Activated T-cell treated with anti-CD3 and anti-CD28 coated beads, Interleukin-2, amount 50 U/mL, for 1 hour (primary cell): ENCODE data around the gene RDH13.
"Not testable (repeated sequence)": the region's sequence is repeated elsewhere in the genome, so short reads cannot be mapped to it uniquely, and the experiment has no call there.

ENCODE experiments used
- DNase-seq: peaks from one replicate; pipeline ENCODE4 v3.0.0-alpha.2; 2020

Gene RDH13, protein sequence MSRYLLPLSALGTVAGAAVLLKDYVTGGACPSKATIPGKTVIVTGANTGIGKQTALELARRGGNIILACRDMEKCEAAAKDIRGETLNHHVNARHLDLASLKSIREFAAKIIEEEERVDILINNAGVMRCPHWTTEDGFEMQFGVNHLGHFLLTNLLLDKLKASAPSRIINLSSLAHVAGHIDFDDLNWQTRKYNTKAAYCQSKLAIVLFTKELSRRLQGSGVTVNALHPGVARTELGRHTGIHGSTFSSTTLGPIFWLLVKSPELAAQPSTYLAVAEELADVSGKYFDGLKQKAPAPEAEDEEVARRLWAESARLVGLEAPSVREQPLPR

DNA sequence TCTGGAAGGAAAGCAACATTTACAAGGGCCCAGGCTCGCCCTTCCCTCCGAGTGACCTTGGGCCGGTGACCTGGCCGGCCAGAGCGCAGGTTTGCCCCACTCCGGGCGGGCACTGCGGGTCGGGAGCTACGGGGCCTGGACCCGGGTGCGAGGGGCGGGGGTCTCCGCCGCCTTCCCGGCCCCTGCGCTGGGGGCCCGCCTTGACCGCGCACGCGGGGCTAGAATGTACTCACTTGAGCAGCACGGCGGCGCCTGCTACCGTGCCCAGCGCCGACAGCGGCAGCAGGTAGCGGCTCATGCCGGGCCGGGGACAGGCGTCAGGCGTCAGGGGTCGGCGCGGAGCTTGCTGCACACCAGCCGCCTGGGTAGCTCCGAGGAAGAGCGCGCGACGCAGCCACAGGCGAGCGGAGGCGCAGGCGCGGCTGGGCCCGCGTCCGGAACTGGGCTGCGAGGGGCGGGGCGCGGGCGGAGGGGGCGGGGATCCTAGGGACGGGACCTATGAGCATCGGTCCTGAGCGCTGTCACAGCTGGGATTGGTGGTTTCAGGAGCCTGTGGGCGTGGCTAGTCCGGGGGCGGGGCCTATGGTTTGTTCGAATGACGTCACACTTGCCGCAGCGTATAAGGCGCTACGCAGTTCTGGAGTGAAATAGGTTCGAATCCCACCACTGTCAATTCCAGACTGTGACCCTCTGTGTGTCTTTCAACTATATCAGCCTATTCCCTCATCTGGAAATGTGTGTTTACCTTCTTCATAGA lies at the start of gene RDH13:
Gene RDH13 (minus strand): TSS at position 414 of the 757 bp plus-strand sequence. CDS start 116 bp downstream, at position 298.
- DNase-seq: peak; percentile 97

DNA sequence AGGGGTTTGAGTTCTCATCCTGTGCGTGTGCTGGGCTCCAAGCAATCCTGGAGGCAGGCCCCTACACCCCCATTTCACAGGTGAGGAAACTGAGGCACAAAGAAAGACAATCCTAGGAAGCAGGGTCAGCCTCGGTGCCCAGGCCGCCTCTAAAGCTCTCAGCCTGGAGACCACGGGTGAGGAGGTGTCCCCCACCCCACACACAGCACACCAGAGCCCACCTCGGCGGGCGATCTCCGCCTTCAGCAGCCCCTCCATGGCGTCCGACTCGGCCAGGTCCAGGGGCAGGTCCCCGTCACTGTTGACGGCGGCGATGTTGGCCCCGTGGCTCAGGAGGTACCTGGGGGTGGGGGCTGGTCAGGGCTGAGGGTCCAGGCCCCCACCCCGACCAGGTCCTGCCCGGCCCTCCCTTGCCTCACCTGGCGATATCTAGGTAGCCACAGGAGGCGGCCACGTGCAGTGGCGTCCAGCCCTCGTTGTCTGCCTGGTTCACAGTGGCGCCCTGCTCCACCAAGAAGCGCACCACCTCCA lies 49.4 kb upstream of the RDH13 start:
- no peak for DNase-seq

DNA sequence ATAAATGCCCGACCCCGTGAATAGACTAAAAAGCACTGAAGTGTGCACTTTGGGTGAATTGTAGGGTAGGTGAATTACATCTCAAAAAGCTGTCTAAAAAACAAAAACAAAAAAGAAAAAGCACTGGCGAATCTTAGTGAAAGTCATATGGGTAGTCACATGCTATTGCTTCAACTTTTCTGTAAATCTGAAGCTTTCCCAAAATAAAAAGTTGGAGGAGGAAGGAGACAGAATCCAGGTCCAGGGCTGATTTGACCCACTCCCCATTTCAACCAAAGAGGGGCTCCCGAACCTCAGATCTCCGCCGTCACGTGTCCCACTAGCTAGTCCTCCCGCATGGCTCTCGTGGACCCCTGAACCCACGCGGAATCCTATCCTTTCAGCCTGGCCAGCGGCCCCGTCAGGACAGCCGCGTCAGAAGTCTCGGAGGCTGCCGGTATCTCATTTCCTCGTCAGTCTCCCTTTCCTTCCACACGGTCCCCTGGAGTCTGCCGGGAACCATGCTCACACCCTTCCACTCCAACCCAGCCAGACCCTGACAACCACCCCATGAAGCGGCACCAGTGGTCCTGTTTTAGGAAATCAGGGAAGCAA lies 48.4 kb upstream of the RDH13 start:
- no peak for DNase-seq

DNA sequence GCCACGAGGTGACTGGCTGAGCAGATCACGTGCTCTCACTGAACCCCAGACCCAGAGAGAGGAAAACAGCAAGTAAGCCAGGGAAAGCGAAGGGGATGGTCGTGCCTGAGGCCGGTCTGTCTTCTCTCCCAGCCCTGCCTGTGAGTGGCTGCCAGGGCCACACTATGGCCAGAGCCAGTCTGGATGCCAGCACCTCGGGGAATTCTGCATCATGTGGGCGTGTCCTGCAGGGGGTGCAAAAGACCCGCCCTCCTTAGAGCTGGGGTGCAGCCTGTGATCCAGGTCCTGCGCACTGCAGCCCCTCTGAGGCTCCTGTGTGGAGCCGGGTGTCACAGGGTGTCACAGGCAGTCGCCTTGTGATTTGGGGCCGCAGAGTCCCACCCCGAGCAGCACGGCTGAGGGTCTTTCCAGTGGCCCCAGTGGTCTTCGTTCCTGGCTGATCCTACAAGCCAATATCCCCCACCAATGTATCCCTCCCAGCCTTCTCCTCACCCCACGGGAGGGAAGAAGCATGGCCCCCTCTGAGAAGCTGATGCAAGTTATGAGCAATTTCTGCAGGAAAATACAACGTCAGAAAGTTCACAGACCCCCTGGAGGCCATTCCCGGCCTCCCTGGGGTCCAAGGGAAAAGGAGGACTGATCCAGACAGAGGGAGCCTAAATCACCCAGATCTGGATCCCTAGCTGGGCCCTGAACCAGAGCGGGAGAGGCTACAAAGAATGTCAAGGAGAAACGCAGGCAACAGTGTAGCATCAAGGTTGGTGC lies 46.8 kb upstream of the RDH13 start:
- no peak for DNase-seq

DNA sequence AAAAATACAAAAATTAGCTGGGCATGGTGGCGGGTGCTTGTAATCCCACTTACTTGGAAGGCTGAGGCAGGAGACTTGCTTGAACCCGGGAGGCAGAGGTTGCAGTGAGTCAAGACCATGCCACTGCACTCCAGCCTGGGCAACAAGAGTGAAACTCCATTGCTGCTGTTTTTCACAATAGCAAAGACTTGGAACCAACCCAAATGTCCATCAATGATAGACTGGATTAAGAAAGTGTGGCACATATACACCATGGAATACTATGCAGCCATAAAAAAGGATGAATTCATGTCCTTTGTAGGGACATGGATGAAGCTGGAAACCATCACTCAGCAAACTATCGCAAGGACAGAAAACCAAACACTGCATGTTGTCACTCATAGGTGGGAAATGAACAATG lies 44.3 kb upstream of the RDH13 start:
- DNase-seq: not testable (repeated sequence)

DNA sequence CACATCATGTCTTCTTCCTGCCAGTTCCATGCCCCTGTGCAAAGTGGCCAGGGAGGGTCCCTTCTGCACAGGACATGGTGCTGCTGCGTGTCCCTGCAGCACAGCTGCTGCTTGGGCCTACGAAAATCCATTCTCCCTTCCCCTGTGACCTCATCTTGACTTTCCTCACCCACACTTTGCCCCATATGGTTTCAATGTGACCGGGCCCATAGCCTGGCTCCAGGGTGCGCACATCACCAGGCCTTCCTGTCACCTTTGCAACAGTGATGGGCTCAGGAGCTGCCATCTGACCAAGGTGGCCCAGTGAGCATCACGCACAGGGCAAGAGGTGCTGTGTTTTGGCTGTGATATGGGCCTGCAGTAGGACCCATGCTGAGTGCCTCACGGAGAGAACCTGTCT lies 43.6 kb upstream of the RDH13 start:
- DNase-seq: no peak

DNA sequence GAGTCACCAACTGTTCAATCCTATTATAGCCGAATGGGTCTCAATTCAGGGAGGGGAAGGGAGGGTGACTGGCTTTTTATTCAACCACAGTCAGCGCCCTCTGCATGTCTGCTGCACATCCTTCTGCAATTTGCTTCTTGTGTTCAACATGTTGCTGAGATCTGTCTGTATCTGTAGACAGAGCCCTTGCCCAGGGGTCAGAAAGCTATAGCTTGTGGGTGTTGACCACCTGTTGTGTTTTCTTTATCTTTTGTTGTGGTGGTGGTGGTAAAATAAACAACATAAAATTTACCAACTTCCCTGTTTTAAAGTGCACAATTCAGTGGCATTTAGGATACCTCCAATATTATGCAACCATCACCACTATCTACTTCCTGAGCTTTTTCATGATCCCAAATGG lies 42.3 kb upstream of the RDH13 start:
- no peak for DNase-seq

DNA sequence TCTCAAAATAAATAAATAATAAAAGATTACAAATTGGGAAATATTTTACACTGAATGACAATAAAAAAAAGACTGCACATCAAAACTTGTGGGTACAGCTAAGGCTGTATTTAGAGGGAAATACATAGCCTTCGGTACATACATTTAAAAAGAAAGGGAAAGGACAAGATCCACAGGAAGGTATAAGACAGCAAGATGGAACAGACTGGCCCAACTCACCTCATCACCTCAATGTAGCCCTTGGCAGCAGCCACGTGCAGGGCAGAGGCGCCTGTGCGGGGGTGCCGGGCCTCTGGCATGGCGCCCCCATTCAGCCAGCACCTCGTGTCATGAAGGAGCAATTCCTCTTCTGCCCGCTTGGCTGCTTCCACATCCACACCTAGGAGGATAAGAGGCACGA lies 40.2 kb upstream of the RDH13 start:
- DNase-seq: no peak

DNA sequence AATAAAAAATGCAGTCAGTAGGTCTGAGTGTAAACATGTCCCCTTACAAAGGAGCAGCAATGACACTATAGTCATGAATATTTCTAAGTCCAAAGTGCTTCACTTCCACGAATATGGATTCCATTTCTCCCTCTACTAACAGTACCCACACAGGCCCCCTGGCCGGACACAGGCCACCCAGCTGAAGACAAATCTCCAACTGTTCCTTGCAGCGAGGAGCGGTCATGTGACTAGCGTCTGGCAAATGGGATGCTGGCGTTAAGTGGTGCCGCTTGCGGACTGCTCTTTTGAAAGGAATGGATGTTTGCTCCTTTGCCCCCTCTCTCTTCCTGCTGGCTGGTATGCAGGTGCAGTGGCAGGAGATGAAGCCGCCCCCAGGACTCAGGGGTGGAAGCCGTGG lies 38.3 kb upstream of the RDH13 start:
- no peak for DNase-seq

DNA sequence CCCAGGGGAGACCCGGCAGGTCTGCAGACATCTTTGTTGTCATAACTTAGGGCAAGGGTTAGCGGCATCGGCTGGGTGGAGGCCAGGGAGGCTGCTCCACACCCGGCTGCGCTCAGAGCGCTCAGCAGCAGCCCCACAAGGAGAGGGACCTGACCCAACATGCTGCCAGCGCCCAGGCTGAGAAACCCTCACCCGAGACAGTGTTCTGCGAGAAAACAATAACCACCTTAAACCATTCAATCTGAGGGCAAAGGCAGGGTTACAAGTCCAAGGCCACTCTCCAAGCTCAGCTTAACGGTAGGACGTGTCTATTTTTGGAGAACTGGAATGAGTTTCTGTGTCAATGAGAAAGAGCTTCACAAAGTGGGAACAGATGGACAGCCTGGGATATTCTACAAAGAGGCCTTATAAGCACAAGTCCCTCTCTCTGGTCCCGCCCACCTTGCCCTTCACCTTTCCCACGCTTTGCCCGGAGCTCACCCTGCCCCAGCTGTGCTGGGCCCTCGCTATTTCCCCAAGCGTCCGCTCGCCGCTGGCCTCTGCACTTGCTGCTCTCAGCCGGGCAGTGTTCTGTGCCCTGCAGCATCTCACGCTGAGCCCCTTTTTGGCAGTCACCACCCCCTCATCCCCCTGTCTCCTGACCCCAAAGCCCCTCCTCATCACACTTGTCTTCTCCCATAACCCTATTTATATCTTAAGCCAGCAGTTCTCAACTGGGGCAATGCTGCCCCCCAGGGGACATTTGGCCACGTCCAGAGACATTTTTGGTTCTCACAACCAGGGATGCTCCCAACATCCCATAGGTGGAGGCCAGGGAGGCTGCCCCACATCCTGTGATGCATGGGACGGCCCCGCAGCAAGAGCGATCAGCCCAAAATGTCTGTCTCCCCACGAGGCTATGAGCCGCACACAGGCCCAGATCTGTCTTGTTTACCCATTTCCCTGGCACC lies 36.9 kb upstream of the RDH13 start:
- no peak for DNase-seq

DNA sequence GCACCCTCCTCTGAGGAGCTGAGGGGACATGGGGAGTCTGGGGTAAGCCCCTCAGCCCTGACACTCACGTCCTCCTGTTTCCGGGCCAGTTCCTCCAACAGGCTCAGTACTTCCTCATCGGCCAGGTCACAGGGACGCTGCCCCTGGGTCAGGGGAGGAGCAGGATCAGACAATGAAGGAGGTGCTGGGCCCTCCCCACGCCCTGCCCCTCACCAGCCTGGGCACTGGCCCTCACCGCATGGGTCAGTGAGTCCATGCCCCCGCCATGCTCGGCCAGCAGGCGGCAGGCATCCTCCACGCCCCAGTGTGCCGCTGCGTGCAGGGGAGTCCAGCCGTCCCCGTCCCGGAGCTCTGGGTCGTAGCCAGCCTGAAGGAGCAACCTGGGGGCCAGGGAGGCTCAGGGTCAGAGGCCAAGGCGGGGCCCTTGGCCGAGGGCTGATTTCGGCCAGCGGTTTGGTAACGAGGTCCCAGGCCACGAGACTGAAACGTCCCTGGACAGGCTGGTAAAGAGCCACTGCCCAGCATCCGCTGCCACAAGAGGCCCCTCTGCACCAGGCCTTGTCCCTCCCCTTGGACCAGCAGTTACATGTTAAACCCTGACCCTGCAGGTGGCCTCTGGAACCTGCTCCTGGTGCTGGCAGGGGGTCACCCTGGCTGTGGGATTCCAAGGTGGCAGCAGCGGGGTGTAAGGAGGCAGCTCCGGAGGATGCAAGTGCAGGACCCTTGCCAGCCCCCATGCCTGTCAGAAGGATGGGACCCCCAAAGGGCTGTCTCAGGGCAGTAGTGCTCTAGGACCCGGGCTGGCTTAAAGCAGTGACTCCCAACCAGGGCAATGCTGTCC lies 36.0 kb upstream of the RDH13 start:
- DNase-seq: no peak

DNA sequence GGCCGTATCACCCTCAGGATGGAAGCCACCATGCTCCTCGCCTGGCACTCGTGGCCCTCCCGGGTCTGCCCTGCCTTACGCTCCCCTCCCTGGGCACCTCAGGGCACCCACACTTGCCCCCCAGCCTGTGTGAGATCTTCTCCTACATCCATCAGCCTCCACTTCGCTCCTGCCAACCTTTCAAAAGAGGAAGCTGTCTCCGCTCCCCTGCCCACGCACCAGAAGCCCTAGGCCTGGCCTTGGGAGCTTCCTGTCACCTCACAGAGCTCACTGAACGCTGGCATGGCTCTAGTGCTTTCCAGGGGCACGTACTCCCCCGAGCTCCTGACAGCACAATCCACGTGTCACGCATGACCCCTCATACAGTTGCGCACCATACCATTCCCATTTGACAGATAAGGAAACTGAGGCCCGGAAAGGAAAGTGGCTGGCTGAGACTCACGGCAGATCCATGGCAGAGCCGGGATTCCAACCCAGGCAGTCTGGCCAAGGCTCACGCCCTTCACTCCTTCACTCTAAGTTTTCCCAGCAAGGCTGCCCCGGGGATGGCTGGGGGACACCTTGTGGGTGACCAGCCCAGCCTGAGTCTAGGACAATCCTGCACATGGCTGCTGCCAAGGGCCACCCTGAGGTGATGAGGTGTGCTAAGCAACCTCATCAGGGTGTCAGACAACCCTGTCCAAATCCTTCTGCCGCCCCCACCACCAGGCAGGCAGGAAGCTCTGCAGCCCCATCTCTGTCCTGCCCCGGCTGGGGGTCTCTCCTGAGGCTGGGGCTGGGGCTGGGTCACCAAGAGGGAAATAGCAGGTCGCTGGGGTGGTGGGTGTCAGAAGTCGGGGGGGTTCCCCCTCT lies 35.1 kb upstream of the RDH13 start:
- DNase-seq: no peak

DNA sequence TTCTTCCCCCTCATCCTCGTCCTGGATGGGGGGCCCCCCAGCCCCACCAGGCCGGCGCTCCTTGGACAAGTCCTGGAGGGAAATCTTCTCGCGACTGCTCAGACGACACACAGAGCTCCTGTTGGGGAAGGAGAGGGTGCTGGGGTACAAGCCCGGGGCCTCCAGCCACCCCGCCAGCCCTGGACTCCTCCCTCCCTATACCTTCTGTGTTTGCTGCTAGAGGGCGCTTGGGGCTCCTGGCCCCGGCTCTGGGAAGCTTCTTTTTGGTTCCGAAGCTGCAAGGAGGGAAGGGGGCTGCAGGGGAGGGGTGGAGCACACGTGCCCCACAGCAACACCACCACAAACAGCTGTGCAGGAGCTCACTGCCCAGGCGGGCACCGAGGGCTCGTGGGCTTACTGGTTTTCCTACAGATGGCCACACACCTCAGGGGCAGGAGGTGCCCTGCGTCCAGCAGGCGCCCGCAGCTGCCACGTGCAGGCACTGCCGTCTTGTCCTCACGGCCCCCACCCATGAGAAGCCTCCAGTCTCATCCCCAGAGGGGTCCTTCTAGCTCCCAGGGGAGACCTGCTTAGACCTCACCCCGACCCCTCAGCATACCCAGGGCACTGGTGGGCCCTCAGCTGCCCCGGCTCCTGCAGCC lies 33.2 kb upstream of the RDH13 start:
- no peak for DNase-seq

DNA sequence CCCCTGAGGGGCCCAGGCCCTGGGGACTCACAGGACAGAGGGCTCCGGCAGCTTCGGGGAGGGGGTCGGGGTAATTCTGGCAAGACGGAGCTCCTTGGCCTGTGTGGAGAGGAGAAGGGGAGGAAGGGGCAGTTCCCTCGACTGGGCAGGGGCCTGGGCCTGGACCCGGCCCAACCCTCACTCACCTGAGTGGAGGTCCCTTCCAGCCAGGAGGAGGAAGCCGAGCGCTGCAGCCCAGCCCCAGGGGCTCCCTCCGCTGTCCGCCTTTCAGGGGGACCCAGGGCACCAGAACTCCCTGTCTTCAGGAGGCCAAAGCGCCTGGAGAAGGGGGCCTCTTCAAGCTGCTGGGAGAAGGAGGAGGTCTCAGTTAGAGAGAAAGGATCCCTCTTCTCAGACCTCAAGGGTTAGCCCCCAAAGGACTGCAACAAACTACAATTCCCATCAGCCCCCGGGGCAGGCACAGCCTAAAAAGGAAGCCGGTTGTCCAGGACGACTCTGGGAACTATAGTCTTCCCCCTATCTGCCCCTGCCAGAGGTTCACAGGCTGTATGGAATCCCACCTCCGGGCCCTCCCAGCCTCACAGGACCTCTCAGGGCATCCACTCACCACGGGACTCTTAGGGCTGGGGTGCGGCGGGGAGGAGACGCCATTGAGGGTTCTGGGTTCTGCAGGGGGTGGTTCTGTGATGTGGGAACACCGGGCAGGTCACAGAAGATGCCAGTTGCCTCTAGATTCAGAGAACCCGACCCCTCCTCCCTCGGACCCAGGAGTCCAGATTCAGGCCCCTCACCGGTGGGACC lies 32.5 kb upstream of the RDH13 start:
- no peak for DNase-seq

DNA sequence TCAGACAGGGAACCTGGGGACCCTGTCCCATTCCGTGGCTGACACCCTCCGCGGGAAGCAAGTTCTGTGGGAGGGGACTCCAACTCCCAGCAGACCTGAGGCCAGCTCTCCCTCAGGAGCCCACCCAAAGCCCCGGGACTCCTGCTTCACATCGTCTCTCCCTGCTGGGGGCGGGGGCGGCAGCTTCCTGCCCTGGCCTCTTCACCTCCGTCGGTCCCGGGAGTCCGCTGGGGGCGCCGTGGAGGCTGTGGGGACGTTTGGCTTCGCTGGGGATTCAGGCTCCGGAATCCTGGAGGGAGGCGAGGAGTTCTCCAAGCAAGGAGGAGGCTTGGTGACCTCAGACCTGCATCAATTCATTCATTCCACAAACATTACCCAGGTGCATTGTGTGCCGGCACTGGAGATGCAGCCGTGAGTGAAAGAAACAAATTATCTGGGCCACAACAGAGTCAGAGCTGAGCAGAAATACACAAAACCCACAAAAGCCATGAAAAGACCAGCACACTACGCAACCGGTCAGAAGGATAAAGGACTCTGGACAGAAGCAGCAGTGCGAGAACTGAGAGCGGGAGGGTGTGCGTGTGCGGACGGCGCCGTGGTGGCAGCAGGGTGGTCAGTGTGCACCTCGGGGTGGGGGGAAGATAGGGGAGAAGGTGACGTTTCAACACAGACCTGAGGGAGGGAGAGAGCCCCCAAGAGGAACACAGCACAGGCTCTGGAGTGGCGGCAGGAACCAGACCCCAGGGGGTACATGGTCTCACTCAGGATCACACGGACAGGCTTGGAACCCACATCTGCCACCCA lies 31.7 kb upstream of the RDH13 start:
- DNase-seq: no peak

DNA sequence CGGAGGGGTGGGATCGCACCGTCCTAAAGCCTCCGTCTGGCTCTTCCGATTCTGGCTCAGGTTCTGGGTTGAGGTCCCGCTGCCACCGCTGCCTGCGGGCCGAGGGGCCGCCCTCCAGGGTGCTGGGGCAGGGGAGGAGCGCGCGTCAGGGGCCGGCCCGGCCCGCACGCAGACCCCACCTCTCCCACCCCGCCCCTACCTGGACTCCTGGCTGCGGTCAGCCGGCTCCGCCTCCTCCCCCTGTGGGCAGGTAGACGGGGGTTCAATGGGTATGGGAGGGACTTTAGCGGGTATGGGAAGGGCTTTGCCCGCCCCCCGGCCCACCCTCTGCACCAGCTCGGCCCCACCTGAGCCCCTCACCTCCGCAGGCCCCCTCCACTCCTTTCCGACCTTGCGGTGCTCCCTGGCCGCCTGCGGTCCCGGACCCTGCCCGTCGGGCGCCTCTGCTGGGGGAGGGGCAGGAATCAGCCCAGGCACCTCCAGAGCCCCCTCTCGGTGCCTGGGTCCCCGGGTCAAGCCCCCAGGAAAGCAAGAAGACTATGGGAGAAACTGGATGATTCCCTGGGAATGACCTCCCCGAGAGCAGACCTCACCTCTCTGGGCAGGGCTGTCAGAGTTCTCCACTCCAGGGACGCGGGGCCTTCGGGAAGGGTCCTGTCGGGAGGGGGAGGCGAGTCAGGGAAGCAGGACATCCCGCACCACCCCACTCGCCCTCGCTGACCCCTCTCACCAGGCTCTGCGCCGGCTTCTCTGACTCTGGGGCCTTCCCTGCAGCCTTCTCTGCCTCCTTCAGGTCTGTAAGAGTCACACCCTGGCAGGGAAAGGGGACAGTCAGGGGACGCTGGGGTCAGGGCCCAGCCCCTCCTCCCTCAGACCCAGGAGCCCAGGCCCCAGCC lies 29.7 kb upstream of the RDH13 start:
- DNase-seq: no peak

DNA sequence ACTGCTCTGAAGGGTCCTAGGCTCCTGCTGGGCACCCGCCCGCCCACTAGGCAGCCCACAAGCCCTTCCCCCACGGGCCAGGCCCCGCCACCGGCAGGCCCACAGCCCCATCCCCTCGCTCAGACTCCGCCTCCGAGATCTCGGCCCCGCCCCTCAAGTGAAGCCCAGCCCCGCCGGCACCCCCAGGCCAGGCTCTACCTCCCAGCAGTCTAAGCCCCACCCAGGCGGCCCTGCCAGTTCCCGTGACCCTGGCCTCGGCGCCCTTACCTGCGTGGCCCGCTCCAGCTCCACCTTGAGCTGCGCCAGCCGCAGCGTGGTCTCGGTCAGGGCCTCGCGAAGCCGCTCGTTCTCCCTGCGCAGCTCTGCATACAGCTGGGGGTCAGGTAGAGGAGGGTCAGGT lies 29.0 kb upstream of the RDH13 start:
- no peak for DNase-seq
